Skeletal muscle cell (primary cell): ENCODE data around the gene DHX35.

ENCODE experiments used
- DNase-seq: peaks from one replicate; pipeline ENCODE4 v3.0.0-alpha.2; 2010; ENCODE audit warnings: low read depth
- H3K4me3 ChIP-seq: 2 replicates; pipeline ENCODE4 v1.5.1; 2011; ENCODE audit warnings: low read depth, mild to moderate bottlenecking, control low read depth, low read length, moderate library complexity

DHX35 gene

DNA sequence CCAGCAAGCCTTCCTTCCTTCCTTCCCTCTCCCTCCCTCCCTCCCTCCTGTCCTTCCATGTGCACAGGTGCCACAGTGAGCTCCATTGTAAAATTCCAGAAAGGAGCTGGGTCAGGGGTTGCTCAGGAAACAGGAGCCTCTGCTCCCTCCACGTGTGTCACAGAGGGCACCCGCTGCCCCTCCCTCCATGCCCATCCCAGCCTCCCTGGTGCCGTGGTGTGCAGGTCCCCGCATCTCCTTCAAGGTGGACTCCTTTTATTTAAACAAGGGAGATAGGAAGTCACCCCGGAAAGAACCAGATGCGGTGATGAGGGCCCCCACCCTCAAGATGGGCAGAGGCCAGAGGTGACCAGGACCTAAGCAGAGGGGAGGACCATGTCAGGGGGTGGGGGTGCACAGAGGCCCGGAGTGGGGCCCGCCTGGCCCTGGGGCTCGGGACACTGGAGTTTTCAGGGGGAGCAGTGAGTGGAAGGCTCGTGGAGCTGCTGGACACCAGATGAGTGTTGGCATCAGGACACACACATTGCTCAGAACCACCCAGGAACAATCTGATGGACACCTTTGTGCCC, 85.4 kb downstream of the DHX35 start:
- DNase-seq, result no peak
- H3K4me3 ChIP-seq, result no peak overlapping the region

DNA sequence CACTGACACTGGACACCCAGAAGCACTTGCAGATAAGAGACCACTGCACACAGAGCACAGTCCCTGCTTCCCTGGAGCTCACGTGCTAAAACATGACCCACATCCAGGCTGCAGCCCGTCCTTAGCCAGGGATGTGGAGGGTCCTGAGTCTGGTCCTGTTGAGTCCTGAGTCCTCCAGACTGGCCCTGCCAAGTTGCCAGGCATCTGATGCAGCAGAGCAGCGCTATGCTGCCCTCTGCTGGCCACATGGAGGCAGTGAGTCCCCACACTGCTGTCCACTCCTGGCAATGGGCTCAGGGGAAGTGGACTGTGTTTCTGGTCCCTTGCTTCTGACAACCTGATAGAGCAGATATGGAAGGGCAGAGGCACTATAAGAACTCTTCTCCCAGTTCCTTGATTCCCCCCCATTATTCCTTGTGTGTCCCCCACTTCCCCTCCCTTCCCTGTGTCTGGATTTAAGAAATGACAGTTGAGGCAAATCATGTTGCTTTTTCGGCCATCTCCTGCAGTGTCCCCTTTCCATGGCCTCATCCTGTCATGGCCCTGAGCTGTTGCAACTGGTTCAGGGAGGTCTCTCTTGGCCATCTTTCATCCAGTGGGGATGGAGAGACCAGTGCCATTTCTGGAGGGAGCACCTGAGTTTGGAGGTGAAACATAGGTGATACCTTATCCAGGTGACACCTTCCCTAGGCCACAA, 86.0 kb downstream of the DHX35 start:
- DNase-seq, result peak; percentile 25
- no peak overlapping the region for H3K4me3 ChIP-seq

DNA sequence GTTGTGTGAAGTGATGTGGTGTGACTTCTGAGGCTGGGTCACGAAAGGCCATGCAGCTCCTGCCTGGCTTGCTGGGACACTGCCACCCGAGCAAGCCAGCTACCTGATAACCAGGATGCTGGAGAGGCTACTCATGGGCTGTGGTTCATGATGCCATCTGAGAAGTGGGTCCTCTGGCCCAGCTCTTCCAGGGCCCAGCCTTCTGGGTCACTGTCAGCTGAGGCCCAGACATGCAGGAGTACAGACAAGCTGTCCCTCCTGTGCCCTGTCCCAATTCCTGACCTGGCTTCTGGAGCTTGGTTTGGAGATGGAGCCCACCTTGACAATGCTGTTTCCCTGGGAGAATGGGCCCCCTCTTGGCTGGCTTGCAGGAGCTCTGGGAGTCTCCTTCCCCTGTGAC, 87.0 kb downstream of the DHX35 start:
- no peak for DNase-seq
- no peak overlapping the region for H3K4me3 ChIP-seq

DNA sequence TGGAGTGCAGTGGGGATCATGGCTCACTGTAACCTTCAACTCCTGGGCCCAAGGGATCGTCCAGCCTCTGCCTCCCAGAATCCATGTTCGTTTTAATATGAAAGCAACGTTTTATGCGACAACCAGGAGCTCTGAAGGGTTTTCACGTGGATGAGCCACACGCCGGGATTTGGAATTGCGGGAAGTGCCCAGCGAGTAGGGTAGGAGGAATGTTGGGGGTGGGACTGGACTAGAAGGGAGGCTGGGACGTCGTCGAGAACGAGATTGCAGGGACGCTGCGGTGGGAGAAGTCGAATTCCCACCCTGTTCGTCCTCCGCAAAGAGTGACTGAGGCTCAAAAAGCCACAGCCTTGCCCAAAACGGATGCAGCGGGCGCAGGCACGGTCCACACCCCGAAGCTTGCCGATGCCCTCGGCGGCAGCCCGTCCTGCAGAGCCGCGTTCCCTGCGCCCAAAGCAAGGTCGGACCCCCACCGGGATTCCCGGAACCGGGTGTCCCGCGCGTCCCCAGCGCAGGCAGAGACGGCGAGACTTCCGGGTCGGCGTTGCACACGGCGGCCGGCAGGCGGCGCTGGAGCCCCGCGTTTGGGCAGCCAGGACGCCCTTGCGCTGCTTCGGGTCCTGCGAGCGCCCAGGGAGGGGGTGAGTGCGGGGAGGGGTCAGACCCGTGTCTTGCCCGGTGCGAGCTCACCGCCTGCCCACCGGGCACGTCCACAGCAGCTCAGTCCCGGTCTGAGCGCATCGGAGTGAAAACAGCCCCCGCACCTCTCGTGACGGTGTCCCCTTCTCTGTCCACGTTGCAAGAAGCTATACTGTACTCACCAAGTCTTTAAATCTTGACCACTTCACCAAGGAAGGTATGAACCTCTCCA, 87.8 kb downstream of the DHX35 start:
- peak overlapping the region; percentile 65 for H3K4me3 ChIP-seq
- DNase-seq, result peak; percentile 14

DNA sequence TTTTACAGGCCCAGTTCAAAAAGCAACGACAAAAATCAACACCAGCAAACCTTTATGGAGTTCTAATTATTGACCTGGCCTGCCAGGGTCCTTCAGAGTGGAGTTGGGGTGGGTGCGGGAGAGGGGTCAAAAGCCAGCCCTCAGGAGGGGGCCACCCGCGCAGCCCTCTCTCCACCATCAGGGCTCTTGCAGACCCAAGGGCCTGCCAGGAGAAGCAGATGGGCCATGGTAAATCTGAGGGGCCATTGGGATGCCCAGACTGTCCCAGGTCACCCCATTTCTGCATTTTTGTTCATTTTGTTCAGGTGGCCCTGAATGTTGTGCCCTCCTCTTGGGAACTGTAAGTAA, 88.4 kb downstream of the DHX35 start:
- DNase-seq, result no peak
- peak overlapping the region; percentile 65 for H3K4me3 ChIP-seq

DNA sequence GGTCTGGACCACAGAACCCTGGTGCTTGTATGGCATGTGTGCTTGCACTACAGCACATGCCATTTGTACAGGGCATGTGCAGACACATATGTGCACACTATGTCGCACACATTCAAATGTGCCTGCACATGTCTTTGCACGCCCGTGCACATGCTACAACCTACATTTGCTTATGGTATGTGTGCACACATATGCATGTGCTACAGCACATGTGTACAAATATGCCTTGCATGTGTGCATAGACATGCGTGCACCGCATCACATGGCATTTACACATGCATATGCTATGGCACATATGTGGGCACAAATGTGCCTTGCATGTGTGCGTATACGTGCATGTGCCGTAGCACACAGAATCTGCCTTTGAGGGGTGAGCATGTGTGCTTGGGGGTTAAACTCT, 90.5 kb downstream of the DHX35 start:
- H3K4me3 ChIP-seq, result no peak overlapping the region
- DNase-seq, result no peak

DNA sequence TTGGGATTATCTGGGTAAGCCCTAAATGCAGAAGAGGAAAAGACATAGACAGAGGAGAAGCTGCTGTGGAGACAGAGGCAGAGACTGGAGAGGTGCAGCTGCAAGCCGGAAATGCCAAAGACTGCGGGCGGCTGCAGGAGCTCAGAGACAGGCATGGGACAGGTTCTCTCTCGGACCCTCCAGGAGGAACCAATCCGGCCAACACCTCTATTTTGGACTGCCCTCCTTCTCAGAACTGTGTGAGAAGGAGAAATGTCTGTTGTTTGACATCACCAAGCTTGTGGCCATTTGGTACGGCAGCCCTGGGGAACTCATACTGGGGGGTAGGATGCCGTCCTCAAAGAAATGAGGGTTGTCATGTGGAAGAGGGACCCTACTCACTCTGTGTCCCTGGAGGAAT, 95.0 kb downstream of the DHX35 start:
- DNase-seq, result no peak
- no peak overlapping the region for H3K4me3 ChIP-seq

DNA sequence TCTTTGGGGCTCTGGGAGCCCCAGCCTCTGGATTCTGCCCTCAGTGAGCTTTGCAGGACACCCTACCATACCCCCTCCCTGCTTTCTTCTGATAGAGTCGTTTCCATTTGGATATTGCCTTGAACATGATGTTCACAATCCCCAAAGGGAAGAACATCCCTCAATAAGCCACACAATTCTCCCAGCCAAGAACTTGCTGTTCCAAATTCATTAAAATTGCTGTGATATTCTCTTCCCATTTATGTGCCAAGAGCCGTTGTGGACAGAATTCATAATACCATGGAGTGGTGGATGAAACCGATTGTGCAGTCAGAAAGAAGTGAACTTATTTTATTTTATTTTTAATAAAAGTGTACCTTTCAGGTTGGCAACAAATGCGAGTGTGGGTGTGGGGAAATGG, 95.8 kb downstream of the DHX35 start:
- no peak for DNase-seq
- no peak overlapping the region for H3K4me3 ChIP-seq

DNA sequence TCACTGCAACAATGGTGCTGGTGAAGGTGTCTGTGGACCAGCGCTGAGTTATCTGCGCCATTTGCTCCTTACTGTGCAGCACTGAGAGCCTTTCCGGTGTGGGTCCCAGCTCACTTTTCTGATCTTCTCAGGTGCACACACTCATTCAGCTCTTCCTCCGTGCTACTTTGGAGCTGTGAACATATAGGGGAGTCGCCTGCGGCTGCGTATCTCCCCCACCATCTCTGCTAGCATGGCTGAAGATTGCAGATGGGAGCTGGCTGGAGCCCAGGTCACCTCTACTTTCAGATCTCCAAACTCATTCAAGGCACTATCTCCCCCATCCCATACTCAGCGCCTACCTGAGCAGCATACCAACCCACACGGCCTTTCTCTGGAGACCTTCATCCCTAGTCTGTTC, 96.9 kb downstream of the DHX35 start:
- no peak overlapping the region for H3K4me3 ChIP-seq
- no peak for DNase-seq

DNA sequence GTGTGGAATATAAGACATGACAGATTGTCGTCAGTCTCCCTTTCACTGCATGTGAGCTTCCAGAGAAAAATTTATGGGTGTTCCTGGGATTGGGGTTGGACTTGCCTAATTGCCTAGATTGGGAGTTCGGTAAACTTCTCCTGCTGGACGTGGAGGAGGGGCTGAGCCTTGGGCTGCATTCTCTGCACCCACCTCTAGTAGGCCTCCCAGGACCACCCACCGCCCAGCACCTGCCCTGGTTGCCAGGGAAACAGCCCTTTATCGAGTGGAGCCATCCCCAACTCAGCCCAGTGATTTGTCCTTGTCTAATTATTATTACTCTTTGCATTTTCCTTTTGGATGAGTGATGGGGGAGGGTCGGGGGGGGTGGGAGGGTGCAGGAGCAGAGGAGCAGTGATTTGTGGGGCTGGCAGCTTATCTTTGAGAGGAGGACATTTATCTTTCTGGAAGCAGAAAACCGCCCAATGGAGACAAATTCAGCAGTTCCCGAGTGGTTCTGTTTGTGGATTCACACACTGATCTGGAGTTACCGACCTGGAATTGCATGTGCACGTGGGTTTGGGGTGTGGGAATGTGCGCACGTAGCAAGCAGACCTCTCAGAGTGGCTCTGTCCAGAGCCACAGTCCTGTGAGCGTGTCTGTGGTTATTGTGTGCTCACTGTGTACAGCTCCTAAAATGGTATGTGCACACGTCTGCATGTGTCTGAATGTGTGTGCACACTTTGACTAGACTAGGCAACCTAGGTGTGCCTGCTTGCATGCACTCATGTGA, 104.5 kb downstream of the DHX35 start:
- no peak for DNase-seq
- H3K4me3 ChIP-seq, result no peak overlapping the region

DNA sequence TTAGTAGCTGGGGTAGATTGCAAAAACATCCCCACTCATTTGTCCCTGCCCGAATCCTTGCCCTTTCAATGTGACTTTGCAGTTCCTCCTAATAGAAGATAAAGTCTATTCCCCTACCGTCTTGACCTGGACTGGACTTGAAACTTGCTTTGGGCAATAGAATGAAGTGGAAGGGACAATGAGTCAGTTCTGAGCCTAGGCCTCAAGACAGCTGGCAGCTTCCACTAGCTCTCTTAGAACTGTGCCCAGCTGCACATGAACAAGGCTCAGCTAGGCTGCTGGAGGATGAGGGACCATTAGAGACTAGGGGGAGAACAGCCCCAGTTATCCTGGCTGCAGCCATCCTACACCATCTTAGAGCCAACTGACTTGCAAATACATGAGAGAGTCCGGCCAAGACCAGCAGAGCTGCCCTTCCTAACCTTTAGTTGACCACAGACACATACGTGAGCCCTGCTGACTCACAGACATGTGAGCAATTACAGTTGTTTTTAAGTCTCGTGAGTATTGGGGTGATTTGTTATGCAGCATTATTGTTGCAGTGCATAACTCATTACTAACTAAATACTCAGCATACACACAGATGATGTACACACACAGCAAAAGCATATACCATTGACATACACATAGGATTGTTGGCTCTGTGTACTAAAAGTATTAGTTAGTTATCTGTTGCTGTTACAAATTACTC, 105.5 kb downstream of the DHX35 start:
- DNase-seq, result peak; percentile 10
- H3K4me3 ChIP-seq, result no peak overlapping the region

DNA sequence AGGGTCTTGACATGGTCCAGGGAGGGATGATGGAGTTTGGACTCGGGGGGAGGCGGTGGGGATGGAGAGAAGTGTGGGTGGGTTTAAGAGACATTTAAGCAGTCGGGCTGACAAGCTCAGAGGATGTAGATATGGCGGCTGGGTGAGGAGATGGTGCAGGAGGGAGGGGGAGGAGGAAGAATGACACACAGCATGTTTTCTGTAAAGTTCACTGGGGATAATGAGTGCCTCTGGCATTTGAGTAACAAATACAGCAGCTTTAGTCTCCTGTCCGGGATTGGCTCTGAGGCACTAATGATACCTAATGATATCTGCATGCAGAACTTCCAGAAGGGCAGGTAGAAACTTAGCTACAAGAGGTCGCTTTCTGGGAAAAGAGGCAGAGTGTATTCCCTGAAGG, 107.8 kb downstream of the DHX35 start:
- H3K4me3 ChIP-seq, result no peak overlapping the region
- DNase-seq, result no peak

DNA sequence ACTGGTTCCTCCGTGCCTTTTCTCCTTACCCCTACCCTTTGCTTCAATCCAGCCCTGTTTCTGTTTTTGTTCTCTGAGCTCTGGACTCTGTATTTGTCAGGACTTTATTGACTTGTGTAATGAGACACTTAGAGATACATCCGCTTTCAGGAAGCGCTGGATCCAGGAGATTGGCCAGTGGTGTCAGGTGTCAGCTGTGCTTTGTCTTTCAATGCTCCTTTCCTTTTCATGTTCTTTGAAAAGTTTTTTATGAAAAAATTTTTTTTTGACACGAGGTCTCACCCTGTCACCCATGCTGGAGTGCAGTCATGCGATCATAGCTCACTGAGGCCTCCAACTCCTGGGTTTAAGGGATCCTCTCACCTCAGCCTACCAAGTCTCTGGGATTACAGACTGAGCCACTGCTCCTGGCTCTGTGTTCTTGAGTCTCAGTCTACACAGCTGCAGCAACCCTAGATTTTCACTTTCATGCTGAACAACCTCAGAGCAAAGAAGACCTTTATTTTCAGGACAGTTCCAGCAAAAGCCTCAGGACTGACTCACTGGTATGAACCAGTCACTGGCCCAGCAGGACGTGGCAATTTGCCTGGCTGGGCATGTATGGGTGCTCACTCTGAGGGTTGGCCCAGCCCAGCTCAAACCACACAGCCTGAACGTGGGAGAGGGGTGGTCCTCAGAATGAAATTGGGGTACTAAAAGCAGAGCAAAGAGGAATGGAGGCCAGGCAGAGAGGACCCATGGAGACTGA, 108.5 kb downstream of the DHX35 start:
- H3K4me3 ChIP-seq, result no peak overlapping the region
- DNase-seq, result peak; percentile 5

DNA sequence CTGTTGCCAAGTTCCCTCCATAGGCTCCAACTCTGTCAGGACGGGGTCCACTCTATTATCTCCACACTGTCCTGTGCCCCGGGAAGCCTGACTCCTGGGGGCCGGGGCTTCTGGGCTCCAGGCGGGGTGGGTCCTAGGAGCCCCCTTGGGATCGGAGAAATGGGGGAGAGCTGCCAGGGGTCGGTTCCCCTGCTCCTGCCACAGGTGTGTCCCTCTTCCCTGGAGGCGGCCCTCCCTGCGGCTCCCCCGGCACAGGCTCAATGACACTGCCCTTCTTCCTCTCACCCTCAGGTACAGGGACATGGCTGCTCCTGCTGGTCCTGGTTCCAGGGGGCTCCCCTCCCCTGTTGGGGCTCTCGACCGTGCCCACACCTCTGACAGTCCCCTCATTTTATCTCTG, 110.0 kb downstream of the DHX35 start:
- no peak overlapping the region for H3K4me3 ChIP-seq
- no peak for DNase-seq

DNA sequence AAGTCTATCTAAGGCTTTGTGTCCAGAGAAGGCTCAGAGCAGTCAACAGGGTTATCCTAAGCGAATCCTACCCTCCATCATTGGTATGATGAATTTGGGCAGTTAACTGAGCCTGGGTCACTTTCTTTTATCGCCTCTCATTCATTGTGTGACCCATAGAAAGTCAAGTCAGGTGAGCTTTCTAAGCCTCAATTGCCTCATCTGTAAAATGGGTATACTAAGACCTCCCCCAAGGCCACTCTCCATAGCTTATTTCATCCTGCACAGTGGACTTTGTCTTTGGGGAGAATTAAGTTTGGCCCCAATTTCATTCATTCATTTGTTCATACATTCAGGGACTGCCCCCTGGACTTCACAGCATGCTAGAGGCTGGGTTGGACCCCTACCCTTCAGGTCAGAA, 110.5 kb downstream of the DHX35 start:
- H3K4me3 ChIP-seq, result no peak overlapping the region
- DNase-seq, result no peak

DNA sequence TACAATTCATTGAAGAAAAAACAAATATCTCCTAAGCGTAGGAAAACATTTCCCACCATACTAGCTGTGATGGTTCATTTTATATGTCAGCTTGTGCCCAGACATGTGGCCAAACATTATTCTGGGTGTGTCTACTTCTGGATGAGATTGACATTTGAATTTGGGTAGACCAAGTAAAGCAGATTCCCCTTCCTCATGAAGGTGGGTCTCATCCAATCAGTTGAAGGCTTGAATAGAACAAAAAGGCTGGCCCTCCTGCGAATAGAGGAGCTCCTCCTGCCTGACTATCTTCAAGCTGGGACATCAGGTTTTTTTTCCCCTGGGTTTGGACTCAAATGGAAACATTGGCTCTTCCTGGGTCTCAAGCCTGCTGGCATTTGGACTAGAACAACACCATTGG, 113.6 kb downstream of the DHX35 start:
- DNase-seq, result no peak
- H3K4me3 ChIP-seq, result no peak overlapping the region

DNA sequence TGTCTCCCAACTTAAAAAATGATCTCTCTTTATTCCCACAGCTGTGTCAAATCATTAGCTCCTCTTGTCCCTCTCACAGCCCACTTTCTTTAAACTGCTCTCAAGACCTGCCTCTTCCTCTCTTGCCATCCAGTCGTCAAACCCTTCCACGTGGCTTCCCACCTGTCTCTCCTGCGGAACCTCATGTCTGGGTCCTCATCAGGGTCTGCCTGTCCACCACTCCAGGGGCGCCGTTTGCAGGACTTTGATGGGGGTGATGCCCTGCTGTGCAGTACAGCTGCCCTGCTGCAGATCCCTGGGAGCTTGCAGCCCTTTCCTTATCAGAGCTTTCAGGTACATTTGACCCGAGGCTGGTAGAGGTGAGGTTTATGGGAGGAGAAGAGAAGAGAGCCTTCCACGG, 114.8 kb downstream of the DHX35 start:
- DNase-seq, result no peak
- H3K4me3 ChIP-seq, result no peak overlapping the region

DNA sequence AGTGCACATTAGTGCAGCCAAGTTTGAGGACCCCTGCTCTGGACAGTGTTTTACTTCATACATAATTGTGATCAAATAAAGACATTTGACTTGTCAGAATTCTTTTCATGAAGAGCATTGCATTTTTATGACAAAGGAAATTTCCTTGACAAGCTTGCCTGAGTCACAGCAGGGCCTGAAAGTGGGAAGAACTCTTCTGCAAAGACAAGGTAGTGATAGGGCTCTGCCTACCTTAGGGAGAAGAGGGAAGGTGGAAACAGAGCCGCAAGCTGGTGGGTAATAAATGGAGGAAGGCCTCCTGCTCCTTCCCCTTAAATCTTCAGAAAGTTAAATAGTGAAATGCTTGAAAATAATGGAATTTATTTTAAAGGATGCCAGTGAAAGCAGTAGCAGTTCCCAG, 118.2 kb downstream of the DHX35 start:
- DNase-seq, result no peak

DNA sequence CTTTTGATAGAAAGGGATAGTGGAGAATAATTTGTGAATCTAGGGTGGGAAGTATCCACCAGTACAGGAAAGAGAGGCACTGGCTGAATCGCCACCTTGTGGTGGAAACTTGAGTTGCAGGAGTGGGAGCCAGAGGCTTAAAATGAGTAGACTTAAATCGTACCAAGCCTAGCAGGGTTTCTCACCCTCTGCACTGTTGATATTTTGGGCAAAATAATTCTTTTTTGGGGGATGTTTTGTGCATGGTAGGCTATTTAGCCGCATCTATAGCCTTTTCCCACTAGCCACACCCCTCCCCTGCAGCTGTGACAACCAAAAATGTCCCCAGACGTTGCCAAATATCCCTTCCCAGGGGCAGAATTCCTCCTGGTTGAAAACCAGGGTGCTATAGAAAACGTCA, 119.1 kb downstream of the DHX35 start:
- peak; percentile 23 for DNase-seq
- no peak overlapping the region for H3K4me3 ChIP-seq

More for the DNA sequence above, 118.2 kb downstream of the DHX35 start:
- no peak overlapping the region for H3K4me3 ChIP-seq
